H4 (cell line): ENCODE data around the gene MVB12B. TPM values are rescaled to one million over a fixed set of nuclear protein-coding genes. Genes with fewer than 3 reads are reported as not detected.

ENCODE experiments used
- DNase-seq: peaks from one replicate; pipeline ENCODE4 v3.0.0-alpha.2; 2015; ENCODE audit warnings: low spot score
- total RNA-seq: library from RNA; depleted of rRNA; stranded (reverse); fragments of >200 nt; shearing (Covaris generic); gene quantifications from 2 replicates; pipeline ENCODE4 v1.2.3, GENCODE V29; 2014

The MVB12B gene
- total RNA-seq, 1 experiment from 2014 or later = 2.8 TPM

DNA sequence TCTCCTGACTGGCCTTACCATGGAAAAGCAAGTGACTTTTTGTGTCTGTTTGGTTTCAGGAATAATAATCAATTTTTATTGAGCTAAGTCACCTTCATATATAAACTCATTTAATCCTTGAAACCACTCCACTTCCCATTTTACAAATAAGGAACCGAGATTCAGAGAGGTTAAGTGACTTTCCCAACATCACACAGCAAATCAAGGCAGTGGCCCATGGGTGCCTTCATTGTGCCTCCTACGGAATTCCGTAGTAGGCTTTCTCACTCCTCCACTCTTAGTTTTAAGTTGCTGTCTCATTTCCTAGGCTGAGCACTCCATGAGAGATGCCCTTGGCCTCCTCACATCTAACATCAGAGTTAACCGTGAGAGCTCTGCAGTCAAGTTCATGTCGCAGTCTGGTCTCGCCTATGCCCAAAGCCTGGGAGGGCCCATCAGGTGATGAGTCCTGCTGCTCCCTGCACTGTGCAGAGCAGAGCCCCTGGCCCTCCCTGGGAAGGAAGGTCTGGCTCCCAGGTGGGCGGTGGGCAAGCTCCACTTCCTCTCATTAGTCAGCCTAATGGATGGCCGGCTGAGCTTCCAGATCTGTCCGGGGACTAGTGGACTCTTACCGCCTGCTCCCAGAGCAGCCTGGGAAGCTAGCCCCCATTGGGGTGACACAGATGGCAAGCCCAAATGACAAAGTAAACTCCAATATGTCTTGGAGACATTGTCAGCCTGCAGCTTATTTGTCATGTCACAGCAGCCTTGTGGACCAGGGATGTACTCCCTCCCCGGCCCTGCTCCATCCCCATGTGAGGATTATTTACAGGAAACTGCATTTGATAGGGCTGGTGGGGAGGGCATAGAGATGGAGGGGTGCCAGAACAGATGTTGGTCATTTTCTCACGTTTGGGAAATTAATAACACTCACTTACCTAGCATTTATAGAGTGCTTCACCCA lies 123.4 kb downstream of the MVB12B start:
- no peak for DNase-seq

DNA sequence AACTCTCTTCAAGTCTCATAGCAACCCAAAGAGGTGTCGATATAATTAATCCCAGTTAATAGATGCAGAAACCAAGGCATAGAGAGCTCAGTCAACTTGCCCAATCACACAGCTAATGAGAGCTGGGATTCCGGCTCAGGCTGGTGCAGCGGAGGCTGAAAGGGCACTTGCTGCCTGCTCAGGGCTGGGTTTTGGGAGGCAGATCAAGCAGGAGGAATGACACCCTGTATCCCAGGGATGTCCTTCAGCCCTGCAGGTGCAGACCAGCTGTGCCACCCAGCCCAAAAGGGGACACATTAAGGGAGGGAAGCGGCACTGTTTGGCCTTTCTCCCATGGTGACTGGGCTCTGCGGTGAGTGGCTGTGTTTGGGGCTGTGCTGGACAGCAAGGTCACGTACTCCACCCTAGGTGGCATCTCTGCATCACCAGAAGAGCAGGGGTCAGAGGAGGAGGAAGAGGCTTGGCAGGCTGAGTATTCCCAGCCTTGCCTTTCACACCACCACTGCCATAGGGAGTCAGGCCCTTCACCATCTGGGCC lies 124.1 kb downstream of the MVB12B start:
- no peak for DNase-seq

DNA sequence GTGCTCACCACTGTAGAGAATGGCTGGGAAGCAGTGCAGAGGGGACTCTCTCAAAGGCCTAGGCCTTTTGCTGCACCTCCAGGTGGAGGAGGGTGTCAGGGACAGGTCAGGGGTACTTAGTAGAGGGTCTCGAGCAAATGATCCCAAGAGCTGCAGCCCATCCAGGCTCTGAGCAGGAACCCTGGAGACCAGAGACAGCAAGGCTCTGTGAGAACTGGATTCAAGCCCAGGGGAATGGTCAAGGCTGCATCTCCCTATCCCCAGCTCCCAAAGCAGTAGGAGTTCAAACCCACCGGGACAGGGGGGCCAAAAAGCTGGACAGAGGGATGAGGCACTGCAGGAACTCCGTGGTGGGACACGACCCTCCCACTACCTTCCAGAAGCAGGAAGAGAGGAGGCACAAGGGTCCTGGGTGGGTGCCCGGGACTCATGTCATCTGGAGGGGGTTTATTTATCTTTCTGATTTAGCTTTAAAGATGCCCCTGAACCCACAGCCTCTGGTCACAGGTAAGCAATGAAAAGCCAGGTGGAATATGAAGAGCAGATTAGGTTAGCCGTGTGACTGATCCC lies 124.8 kb downstream of the MVB12B start:
- no peak for DNase-seq

DNA sequence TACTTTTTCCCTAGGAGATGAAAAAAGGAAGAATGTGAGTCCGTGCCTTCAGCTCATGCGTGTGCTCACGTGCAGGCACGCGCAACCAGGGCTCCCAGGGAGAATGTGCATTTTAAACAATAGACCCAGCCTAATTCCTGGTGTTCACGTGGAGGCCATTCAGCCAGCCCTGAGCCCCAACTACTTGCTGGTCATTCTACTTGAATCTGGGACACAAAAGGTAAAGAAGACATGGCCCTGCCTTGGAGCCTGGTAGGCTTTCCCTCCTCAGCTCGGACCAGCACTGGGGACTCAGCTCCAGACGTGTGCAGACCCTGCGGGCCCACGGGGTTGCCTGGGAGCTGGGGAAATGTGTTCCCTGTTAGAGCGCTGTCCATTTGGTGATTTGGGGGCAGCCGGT lies 125.5 kb downstream of the MVB12B start:
- DNase-seq = no peak

DNA sequence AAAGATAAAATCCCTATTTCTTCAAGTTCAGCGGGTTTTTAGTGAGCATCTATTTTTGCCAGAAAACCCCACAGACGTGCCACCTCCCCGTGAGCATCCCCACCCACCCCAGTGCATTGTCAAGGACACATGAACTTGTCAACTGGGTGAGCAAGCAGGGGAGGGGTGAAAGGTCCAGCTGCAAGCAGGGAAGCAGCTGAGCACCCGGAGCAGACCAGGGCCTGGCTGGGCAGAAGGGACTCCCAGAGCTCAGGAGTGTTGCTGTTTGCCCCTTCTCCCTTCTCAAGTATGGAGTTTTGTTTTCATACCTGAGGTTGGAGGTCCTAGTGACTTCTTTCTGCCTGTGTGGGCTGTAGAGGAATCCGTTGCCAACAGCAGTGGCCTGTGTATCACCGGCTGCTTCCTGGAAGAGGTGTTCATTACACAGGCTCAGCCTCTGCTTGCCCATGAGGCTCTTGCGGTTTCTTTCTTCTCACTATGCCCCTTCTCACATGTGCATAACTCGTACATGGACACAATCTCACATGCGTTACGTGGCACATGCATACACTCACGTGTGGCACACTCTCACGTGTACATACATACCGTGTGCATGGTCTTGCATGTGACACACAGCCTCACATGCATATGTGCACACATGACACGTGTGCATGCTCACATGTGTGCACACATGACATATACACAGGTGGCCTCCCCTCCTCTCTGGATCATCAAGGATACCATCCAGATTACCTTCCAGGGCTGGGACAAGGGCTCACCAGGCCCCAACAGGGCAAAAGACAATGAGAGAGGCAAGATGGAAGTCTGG lies 126.7 kb downstream of the MVB12B start:
- no peak for DNase-seq

DNA sequence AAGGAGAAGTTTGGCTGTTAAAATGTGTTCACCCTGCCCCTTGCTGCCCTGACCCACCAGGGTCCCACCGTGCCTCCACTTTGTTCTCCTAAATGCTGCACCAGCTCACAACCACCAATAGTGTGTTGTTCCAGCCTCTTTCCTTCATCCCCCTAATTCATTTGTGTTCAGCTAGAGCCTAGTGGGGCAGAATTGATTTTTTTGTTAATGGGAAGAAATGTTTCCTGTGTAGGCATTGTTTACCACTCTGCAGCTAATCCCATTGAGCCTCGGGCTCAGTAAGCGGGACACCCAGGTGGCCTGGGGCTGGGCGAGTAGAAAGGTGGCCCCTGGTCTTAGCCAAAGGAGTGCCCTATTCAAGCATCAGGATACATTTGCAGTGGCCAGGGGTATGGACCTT lies 127.6 kb downstream of the MVB12B start:
- no peak for DNase-seq

DNA sequence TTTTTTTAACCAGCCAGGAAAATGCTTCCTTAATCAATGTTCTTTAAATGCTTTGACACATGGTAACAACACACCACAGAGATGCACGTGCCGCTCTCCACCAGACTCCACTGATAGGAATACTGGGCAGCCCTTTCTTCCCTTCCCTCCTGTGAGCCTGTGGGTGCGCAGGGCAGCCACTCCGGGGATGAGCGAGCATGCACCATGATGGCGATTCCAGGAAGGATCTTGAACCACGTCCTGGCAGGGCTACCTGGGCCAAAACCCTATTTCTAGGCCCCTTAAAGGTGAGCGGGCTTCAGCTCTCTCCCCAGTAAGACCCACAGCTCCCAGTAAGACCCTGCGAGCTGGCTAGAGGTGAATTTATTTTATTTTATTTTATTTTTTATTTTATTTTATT lies 128.2 kb downstream of the MVB12B start:
- DNase-seq = no peak

DNA sequence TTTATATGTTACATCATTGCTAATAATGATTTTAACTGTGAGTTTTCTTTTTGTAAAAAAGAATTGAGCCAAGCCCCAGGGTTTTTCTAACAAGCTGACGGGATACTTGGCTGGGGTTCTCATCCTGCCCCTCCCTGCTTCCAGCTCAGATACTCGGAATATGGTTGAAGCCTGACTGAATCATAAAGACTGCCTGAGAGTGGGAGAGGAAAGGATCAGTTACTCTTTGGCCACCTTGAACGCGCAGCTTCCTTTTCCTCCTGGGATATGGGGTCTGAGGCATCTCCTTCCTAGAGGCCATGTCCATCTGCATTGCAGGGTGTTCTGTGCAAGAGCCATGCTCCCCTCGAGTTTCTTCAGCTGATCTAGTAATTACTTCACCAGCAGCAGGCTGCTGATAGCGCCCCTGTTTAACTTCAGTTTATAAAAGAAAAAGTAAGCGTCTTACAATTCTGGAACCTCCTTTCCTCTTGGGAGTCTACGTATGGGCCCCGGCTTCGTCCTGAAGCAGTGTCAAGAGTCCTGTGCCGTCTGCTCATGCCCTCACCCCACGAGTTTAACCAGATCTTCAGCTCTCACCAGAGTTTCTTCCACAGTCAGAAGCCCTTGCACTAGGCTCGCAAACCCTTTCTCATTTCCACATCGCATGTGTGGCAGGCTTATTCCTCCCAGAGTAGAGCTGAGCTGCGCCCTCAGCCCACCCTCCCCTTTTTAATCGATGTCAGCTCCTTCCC lies 130.0 kb downstream of the MVB12B start:
- no peak for DNase-seq

DNA sequence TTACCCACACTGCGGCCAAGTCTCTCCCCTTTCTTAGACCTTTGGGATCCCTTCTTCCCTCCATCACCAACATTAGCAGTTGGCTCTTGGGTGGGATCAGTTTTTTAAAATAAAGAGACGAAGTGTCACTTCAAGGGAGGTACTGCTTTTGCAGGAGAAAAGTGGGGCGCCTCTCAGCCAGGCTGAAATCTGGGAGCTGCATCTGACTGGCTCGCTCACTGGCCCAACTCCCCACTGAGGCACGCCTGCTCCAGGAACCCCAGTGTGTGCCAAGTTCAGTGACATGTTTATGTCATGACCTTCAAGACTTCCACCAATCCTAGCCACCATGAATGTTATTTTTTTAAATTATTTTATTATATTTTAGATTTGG lies 130.5 kb downstream of the MVB12B start:
- no peak for DNase-seq

DNA sequence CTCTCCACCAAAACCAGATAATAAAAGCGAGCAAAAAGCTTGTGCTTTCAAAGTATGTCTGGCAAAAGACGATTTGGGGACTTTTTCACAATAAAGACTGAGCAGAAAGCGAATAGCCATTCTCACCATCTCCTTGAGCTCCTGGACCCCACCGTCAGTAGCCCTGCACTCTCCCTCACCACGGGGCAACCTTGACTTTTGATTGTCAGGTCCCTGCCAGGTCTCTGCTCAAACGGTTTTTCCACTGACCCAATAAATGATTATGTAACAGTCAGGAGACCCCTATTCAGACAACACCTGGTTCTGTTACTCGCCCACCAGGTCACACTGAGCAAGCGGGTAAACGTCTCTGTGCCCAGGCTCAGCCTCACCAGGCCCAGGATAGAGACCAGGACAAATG lies 131.3 kb downstream of the MVB12B start:
- no peak for DNase-seq

DNA sequence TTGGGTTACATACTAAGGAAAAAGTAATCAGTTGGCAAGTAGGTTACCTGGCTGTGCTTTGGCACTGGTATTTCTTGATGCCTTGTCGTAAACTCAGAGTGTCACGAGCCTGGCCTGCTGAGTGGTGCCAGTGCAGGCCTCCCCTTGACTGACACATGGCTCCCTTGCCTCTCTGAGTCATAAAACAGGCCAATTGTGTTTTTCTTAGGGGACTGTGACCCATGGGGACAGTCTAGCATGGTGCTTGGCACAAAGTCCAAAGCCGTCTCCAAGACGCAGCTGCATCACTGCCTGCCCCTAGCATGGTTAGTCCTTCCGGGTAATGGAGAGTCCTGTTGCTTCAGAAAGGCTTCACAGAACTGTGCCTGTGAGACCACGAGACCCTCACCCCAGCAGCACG lies 132.5 kb downstream of the MVB12B start:
- no peak for DNase-seq

DNA sequence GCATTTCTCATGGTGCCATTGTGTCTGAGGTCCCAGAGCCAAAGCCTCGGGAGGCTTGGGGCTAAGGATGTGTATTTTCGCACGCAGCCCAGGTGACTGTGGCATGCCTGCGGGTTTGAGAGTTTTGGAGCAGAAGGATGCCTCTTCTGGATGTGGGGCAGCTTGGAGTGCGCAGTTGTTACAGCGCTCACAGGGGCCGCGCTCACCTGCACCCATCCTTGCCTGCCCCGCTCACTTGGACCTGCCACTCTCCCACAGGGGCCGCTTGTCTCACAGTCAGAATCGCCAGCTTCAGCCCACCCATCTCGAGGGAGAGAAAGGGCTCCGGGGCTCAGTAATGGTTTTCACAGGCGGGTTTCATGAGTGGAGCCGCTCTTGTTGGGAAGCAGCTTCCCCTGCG lies 132.9 kb downstream of the MVB12B start:
- DNase-seq = no peak

DNA sequence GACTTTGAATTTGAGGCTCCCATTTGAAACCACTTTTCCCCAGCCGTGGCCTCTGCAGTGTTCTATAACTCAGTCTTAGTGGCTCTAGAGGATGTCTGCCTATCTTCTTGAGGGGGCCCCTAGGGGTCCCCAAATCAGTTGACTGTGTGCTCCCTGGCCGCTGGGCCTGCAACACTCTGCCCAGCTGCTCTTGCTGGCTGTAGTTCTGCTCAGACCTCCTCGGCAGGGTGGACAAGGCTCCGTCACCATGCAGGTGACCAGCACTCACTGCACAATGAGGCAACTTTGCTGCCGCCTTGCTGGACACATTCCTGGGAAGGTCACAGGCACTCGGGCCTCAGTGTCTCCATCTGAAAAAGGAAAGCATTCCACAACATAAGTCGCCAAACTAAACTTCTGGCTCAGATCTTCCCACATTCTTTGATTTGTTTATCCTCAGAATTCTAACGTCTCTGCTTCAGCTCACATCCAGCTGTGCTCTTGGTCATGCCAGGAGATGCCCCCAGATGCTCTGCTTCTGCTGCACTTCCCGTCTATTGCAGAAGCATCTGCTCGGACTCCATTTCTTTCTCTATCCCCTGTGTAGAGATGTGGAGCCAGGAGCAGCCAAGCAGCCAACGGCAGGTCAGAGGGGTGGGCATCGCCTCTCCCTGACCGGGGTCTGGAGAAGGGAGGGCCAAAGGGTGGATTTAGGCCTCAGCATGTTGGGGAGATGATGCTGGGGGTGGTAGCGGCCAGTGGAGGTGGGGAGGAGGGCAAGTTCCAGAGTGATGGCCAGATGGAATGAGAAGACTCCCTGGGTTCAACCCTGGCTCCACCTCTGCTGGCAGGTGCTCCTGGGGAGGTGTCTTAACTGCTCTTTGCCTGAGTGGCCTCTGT lies 133.6 kb downstream of the MVB12B start:
- DNase-seq = no peak

DNA sequence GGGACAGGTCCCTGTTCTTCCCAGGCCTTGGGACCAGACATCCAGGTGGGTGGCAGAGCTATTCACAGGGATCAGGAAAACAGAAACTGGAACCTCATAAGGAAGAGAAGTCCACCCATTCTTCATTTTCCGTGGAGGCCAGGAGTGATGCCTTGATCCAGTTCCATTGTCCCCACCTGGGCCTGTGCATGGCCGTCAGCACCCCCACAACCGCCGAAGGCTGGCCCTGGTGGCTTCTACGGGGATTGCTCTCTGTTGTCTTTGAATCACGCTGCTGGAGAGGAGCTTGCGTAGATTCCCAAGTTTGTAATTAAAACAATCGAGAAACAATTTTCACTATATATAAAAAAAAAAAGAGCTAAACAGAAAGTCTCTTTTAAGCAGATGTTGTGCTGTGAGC lies 134.4 kb downstream of the MVB12B start:
- no peak for DNase-seq

DNA sequence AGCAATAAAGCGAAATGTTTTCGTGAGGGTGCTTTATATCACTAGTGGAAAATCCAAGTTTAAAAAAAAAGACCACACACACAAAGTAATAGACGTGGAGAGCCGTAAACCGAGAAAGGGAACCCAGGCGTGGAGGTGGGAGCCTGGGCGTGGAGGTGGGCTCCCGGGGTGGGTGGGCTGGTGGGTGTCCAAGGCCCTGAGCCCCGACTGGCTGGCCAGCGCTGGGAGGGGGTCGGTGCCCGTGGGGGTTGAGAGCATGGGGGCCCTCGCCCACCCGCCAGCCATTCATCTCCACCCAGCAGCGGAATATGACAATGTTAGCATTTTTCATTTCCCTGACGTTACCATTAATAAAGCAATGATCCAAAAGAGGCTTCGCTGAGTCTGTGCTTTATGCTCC lies 135.0 kb downstream of the MVB12B start:
- no peak for DNase-seq

DNA sequence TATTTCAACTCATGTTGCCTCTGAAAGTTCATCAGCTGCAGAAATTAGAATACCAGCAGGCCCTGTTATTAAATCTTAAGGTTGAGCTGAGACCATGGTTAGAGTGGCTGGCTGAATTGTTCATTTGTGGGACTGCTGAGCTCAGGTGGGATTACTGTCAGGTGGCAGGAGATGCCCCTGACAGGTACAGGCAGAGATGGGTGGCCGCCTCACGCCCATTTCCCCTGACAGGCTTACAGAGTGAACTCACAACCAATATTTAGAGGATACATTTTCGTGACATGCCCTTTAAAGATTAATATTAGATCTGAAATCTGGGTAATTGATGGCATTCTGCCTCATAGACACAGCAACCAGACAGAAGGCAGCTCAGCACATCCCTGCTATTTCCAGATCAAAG lies 136.0 kb downstream of the MVB12B start:
- DNase-seq = no peak

DNA sequence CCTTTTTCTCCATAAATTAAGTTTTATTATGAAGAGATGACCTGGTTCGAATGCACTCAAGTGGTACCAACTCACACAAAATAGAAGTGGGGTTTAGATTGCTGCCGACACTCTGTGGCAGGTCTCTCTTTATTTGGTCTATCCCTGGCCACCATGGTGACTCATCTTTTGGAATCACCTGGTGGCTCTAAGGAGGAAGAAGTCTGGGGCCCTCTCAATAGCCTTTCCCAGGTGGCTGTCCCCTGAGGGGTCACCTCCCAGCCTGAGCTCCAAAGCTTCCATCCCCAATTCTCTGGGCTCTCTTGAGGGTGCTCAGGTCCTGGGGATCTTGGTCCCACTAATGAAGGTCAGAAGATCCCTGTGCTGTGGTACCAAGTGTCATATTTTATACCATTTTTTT lies 136.8 kb downstream of the MVB12B start:
- no peak for DNase-seq

DNA sequence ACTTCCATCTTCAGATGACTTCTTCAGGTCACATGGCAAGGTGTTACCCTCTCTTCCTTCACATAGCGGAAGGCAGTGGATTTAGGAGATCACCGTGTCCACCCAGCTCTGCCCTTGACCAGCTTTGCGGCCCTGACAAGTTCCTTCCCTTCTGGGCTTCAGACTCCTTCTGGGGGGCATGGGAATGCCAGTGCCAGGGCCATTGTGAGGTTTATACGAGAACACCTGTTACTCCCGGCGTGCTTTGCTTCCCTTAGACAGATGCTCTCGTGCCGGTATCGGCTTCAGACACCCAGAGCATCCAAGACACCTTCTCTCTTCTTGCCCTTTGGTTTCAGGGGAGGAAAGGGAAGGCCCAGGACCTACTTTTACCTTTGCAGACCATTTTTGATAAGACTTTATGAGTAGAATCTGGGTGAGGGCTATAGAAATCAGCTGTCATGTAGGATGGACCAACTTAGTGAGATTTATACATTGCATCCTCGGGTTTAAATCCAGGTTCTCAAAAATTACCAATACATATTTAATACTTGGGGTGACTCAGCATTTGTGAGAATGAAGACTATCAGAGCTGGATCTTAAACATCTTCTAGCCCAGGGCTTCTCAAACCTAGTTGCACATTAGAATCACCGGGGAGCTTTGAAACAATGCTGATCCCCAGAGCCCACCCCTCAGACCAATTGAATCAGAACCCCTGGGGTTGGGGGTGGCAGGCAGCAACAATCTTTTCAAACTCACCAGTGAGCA lies 138.2 kb downstream of the MVB12B start:
- DNase-seq = no peak

DNA sequence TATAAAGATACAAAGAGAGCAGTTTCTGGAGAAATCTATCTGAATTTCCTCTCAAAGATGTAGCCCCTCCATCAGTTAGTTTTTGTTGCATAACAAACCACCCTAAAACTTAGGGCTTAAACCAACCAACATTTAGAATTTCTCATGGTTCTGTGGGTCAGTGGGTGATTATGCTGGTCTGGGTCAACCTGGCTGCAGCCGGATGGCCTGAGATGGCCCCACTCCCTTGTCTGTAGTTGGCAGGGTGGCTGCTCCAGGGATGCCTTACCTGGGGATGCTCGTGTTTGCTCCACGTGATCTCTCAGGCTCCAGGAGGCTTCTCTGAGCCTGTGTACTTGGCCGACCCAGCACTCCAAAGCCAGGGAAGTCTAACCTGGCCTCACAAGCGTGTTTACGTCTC lies 139.3 kb downstream of the MVB12B start:
- no peak for DNase-seq
